Measurements from ENCODE around the gene KRTAP4-1. TPM values are rescaled to one million over a fixed set of nuclear protein-coding genes. Genes with fewer than 3 reads are reported as not detected.

Gene KRTAP4-1
- 0.08 to 0.13 TPM in 2 of 5 replicates, not detected in the others for total RNA-seq (2022; extraction: Qiagen RNA extraction)

GRCh38 chr17:41184480-41184961 is at the start of gene KRTAP4-1:
Gene KRTAP4-1 (minus strand): TSS chr17:41184911. CDS start chr17:41184854, 57 bp downstream.

GRCh38 chr17:41232399-41233105 is 47.8 kb upstream of the KRTAP4-1 start, which contains the start of gene KRTAP9-3:
Gene KRTAP9-3 (plus strand): TSS chr17:41232449. CDS start chr17:41232502, 53 bp downstream.

GRCh38 chr17:41226598-41227095 is 41.9 kb upstream of the KRTAP4-1 start, which contains the start of gene KRTAP9-2:
Gene KRTAP9-2 (plus strand): TSS chr17:41226648. CDS start chr17:41226655, 7 bp downstream.

GRCh38 chr17:41189837-41190318 is 5.2 kb upstream of the KRTAP4-1 start, which contains the start of gene KRTAP9-1:
Gene KRTAP9-1 (plus strand): TSS chr17:41189887. CDS start chr17:41189887, 0 bp downstream.

GRCh38 chr17:41177727-41178271 is 6.9 kb downstream of the KRTAP4-1 start, which contains the start of gene KRTAP4-2:
Gene KRTAP4-2 (minus strand): TSS chr17:41178221. CDS start chr17:41178164, 57 bp downstream.

GRCh38 chr17:41168121-41168520 is 16.6 kb downstream of the KRTAP4-1 start, which contains the start of gene KRTAP4-3:
Gene KRTAP4-3 (minus strand): TSS chr17:41168221. CDS start chr17:41168172, 49 bp downstream.

GRCh38 chr17:41160648-41161047 is 24.1 kb downstream of the KRTAP4-1 start, which contains the start of gene KRTAP4-4:
Gene KRTAP4-4 (minus strand): TSS chr17:41160748. CDS start chr17:41160691, 57 bp downstream.

GRCh38 chr17:41149652-41149985 is 35.1 kb downstream of the KRTAP4-1 start, which contains the start of gene KRTAP4-5:
Gene KRTAP4-5 (minus strand): TSS chr17:41149825. CDS start chr17:41149767, 58 bp downstream.

GRCh38 chr17:41140360-41141131 is 44.2 kb downstream of the KRTAP4-1 start, which contains the start of gene KRTAP4-6:
Gene KRTAP4-6 (minus strand): TSS chr17:41140544. CDS start chr17:41140487, 57 bp downstream.

Other genes starting within 250 kb of the KRTAP4-1 start
- gene KRT23, start 247.3 kb downstream of the KRTAP4-1 start, total RNA-seq (2022; extraction: Qiagen RNA extraction), result 0.08 to 0.14 TPM (median 0.10 TPM) in 4 of 5 replicates, not detected in the other
- gene KRT39, start 218.0 kb downstream of the KRTAP4-1 start, total RNA-seq (2022; extraction: Qiagen RNA extraction), result not detected in 5 replicates
- not detected in 5 replicates for gene KRT40, start 200.6 kb downstream of the KRTAP4-1 start, total RNA-seq (2022; extraction: Qiagen RNA extraction)
- gene KRTAP3-3, start 190.7 kb downstream of the KRTAP4-1 start, total RNA-seq (2022; extraction: Qiagen RNA extraction), result not detected in 5 replicates
- gene KRTAP3-2, start 185.0 kb downstream of the KRTAP4-1 start, total RNA-seq (2022; extraction: Qiagen RNA extraction), result 0.20 to 0.57 TPM (median 0.29 TPM) in 5 replicates
- gene KRTAP3-1, start 175.8 kb downstream of the KRTAP4-1 start, total RNA-seq (2022; extraction: Qiagen RNA extraction), result not detected in 5 replicates
- not detected in 5 replicates for gene KRTAP1-5, start 157.7 kb downstream of the KRTAP4-1 start, total RNA-seq (2022; extraction: Qiagen RNA extraction)
- not detected in 5 replicates for gene KRTAP1-4, start 154.7 kb downstream of the KRTAP4-1 start, total RNA-seq (2022; extraction: Qiagen RNA extraction)
- not detected in 5 replicates for gene KRTAP1-3, start 150.0 kb downstream of the KRTAP4-1 start, total RNA-seq (2022; extraction: Qiagen RNA extraction)
- gene KRTAP1-1, start 143.5 kb downstream of the KRTAP4-1 start, total RNA-seq (2022; extraction: Qiagen RNA extraction), result not detected in 5 replicates
- not detected in 5 replicates for gene KRTAP2-1, start 137.6 kb downstream of the KRTAP4-1 start, total RNA-seq (2022; extraction: Qiagen RNA extraction)
- not detected in 5 replicates for gene KRTAP2-2, start 129.7 kb downstream of the KRTAP4-1 start, total RNA-seq (2022; extraction: Qiagen RNA extraction)
- 0.18 TPM in 1 of 5 replicates, not detected in the others for gene KRTAP2-3, start 124.8 kb downstream of the KRTAP4-1 start, total RNA-seq (2022; extraction: Qiagen RNA extraction)
- not detected in 5 replicates for gene KRTAP2-4, start 119.0 kb downstream of the KRTAP4-1 start, total RNA-seq (2022; extraction: Qiagen RNA extraction)
- not detected in 5 replicates for gene KRTAP4-7, start 100.8 kb downstream of the KRTAP4-1 start, total RNA-seq (2022; extraction: Qiagen RNA extraction)
- not detected in 5 replicates for gene KRTAP4-8, start 86.8 kb downstream of the KRTAP4-1 start, total RNA-seq (2022; extraction: Qiagen RNA extraction)
- not detected in 5 replicates for gene KRTAP4-16, start 82.7 kb downstream of the KRTAP4-1 start, total RNA-seq (2022; extraction: Qiagen RNA extraction)
- gene KRTAP4-9, start 79.5 kb downstream of the KRTAP4-1 start, total RNA-seq (2022; extraction: Qiagen RNA extraction), result not detected in 5 replicates
- not detected in 5 replicates for gene KRTAP4-11, start 66.5 kb downstream of the KRTAP4-1 start, total RNA-seq (2022; extraction: Qiagen RNA extraction)
- not detected in 5 replicates for gene KRTAP4-12, start 60.7 kb downstream of the KRTAP4-1 start, total RNA-seq (2022; extraction: Qiagen RNA extraction)
- not detected in 5 replicates for gene KRTAP4-6, start 44.4 kb downstream of the KRTAP4-1 start, total RNA-seq (2022; extraction: Qiagen RNA extraction)
- not detected in 5 replicates for gene KRTAP4-5, start 35.1 kb downstream of the KRTAP4-1 start, total RNA-seq (2022; extraction: Qiagen RNA extraction)
- not detected in 5 replicates for gene KRTAP4-4, start 24.2 kb downstream of the KRTAP4-1 start, total RNA-seq (2022; extraction: Qiagen RNA extraction)
- not detected in 5 replicates for gene KRTAP4-3, start 16.7 kb downstream of the KRTAP4-1 start, total RNA-seq (2022; extraction: Qiagen RNA extraction)
- not detected in 5 replicates for gene KRTAP4-2, start 6.7 kb downstream of the KRTAP4-1 start, total RNA-seq (2022; extraction: Qiagen RNA extraction)
- gene KRTAP9-1, start 5.0 kb upstream of the KRTAP4-1 start, total RNA-seq (2022; extraction: Qiagen RNA extraction), result not detected in 5 replicates
- not detected in 5 replicates for gene KRTAP9-2, start 41.7 kb upstream of the KRTAP4-1 start, total RNA-seq (2022; extraction: Qiagen RNA extraction)
- not detected in 5 replicates for gene KRTAP9-3, start 47.5 kb upstream of the KRTAP4-1 start, total RNA-seq (2022; extraction: Qiagen RNA extraction)
- not detected in 5 replicates for gene KRTAP9-8, start 53.1 kb upstream of the KRTAP4-1 start, total RNA-seq (2022; extraction: Qiagen RNA extraction)
- gene KRTAP9-4, start 64.8 kb upstream of the KRTAP4-1 start, total RNA-seq (2022; extraction: Qiagen RNA extraction), result not detected in 5 replicates
- not detected in 5 replicates for gene KRTAP9-9, start 70.5 kb upstream of the KRTAP4-1 start, total RNA-seq (2022; extraction: Qiagen RNA extraction)
- not detected in 5 replicates for gene KRTAP9-6, start 80.5 kb upstream of the KRTAP4-1 start, total RNA-seq (2022; extraction: Qiagen RNA extraction)
- gene KRTAP9-7, start 90.8 kb upstream of the KRTAP4-1 start, total RNA-seq (2022; extraction: Qiagen RNA extraction), result not detected in 5 replicates
- gene KRTAP29-1, start 117.9 kb upstream of the KRTAP4-1 start, total RNA-seq (2022; extraction: Qiagen RNA extraction), result not detected in 5 replicates
- gene KRTAP16-1, start 124.4 kb upstream of the KRTAP4-1 start, total RNA-seq (2022; extraction: Qiagen RNA extraction), result not detected in 5 replicates
- gene KRTAP17-1, start 130.8 kb upstream of the KRTAP4-1 start, total RNA-seq (2022; extraction: Qiagen RNA extraction), result not detected in 5 replicates
- gene KRT33A, start 165.9 kb upstream of the KRTAP4-1 start, total RNA-seq (2022; extraction: Qiagen RNA extraction), result not detected in 5 replicates
- gene KRT33B, start 184.9 kb upstream of the KRTAP4-1 start, total RNA-seq (2022; extraction: Qiagen RNA extraction), result 0.08 TPM in 1 of 5 replicates, not detected in the others
- 0.23 to 0.61 TPM (median 0.42 TPM) in 5 replicates for gene KRT34, start 197.4 kb upstream of the KRTAP4-1 start, total RNA-seq (2022; extraction: Qiagen RNA extraction)
- not detected in 5 replicates for gene KRT31, start 212.7 kb upstream of the KRTAP4-1 start, total RNA-seq (2022; extraction: Qiagen RNA extraction)
- gene KRT37, start 239.7 kb upstream of the KRTAP4-1 start, total RNA-seq (2022; extraction: Qiagen RNA extraction), result not detected in 5 replicates